DOHH2 (cell line): ENCODE results near the gene CYB5R3.

Experiments
- H3F3A ChIP-seq: fragments of 200-600 bp; sonication (generic), shearing (Covaris generic); 2 replicates; pipeline ENCODE4 v1.6.0; 2016; ENCODE audit warnings: antibody characterized with exemption, mild to moderate bottlenecking; ENCODE audit not compliant: control insufficient read depth, insufficient read depth
- H3K27ac ChIP-seq: fragments of 200-600 bp; sonication (generic); 2 replicates; pipeline ENCODE4 v1.5.1; 2014; ENCODE audit warnings: low read depth, mild to moderate bottlenecking, low read length, moderate library complexity
- H3K27me3 ChIP-seq: fragments of 200-600 bp; sonication (generic); 2 replicates; pipeline ENCODE4 v1.6.1; 2014; ENCODE audit warnings: mild to moderate bottlenecking, low read length, mixed read lengths; ENCODE audit not compliant: control insufficient read depth
- H3K36me3 ChIP-seq: fragments of 200-600 bp; sonication (generic); 2 replicates; pipeline ENCODE4 v1.6.1; 2014; ENCODE audit warnings: mild to moderate bottlenecking, low read length, moderate library complexity, mixed read lengths; ENCODE audit not compliant: control insufficient read depth
- H3K4me1 ChIP-seq: fragments of 200-600 bp; sonication (generic); 2 replicates; pipeline ENCODE4 v1.6.1; 2014; ENCODE audit warnings: mild to moderate bottlenecking, low read length, mixed read lengths; ENCODE audit not compliant: control insufficient read depth
- H3K4me2 ChIP-seq: fragments of 200-600 bp; sonication (generic); 2 replicates; pipeline ENCODE4 v1.6.0; 2014; ENCODE audit warnings: mild to moderate bottlenecking, low read length, moderate library complexity
- H3K4me3 ChIP-seq: fragments of 200-600 bp; sonication (generic); 2 replicates; pipeline ENCODE4 v1.5.1; 2014; ENCODE audit warnings: mild to moderate bottlenecking, low read length, mixed read lengths
- H3K79me2 ChIP-seq: fragments of 200-600 bp; sonication (generic); 2 replicates; pipeline ENCODE4 v1.6.1; 2014; ENCODE audit warnings: mild to moderate bottlenecking, low read length, mixed read lengths; ENCODE audit not compliant: control insufficient read depth
- H3K9me2 ChIP-seq: fragments of 200-600 bp; sonication (generic); replicated peaks from 2 replicates; pipeline ENCODE4 v1.6.1; 2014; ENCODE audit warnings: mild to moderate bottlenecking, low read length, mixed read lengths; ENCODE audit not compliant: control insufficient read depth
- H3K9me3 ChIP-seq: fragments of 200-600 bp; sonication (generic); 2 replicates; pipeline ENCODE4 v1.6.1; 2014; ENCODE audit warnings: antibody characterized with exemption, low read length, mixed read lengths; ENCODE audit not compliant: control insufficient read depth, insufficient read depth
- H4K20me1 ChIP-seq: fragments of 200-600 bp; sonication (generic); 2 replicates; pipeline ENCODE4 v1.6.0; 2014; ENCODE audit warnings: low read depth, mild to moderate bottlenecking, antibody characterized with exemption, low read length, moderate library complexity; ENCODE audit not compliant: control insufficient read depth, insufficient read depth
- EZH2phosphoT487 ChIP-seq: fragments of 200-600 bp; sonication (generic); IDR thresholded peaks from 2 replicates; pipeline ENCODE4 v1.6.1; 2017; ENCODE audit warnings: borderline replicate concordance, mild to moderate bottlenecking, antibody characterized with exemption, low read length, moderate library complexity, mixed read lengths
- TF ChIP-seq, protein P1 (sequence below): fragments of 200-600 bp; sonication (generic); IDR thresholded peaks from one replicate; pipeline ENCODE4 v1.5.1; 2014; ENCODE audit warnings: antibody characterized with exemption, mild to moderate bottlenecking, low read depth, low read length; ENCODE audit not compliant: poor library complexity, severe bottlenecking

Gene CYB5R3

DNA sequence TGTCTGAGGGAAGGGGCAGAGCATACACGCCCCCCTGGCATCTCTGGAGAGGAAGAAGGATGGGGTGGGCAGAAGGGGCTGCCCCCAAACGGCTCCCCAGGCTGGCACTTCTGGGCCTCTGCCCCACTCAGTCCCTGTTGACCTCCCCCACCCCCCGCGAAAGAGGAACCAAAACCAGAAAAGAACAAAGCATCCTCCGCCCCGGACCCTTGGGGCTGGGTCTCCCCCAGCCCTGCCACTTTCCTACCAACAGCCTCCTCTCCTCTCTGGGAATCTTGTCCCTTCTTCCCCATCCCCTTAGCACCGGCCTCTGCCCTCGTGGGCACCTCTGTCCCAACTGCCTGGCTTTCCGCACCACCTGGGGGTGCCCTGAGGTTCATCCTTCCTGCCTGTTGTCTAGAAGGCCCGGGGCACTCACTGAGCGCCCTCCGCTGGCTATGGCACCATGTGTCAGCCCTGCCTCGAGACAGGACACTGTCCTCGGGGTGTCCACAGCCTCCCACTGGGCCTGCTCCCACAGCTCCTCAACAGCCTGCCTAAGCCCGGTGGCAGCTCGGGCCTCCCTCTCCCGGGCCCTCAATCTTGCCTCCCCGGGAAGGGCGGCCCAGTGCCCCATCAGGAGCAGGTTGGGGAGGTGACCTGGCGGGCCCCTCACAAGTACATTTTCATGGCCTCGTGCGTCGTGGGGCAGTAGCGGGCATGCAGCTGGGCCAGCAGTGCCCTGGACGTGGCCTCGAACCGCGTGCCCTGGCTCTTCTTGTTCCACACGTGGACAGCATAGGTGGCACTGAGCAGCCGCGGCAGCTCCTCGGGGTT lies 43.3 kb upstream of the CYB5R3 start:
- H3K9me2 ChIP-seq: no peaks in the 10 kb centered on the region
- H3K4me1 ChIP-seq: peaks cover 35% of the 10 kb centered on the region
- peaks cover 24% of the 10 kb centered on the region for H3K36me3 ChIP-seq
- peak overlapping the region; percentile 11; the same call in 1 of the 2 replicates for H3K27ac ChIP-seq
- peak overlapping the region; percentile 65 for H3K4me2 ChIP-seq
- no peaks in the 10 kb centered on the region for H4K20me1 ChIP-seq
- TF ChIP-seq EZH2phosphoT487: no peak
- TF ChIP-seq, protein P1, sequence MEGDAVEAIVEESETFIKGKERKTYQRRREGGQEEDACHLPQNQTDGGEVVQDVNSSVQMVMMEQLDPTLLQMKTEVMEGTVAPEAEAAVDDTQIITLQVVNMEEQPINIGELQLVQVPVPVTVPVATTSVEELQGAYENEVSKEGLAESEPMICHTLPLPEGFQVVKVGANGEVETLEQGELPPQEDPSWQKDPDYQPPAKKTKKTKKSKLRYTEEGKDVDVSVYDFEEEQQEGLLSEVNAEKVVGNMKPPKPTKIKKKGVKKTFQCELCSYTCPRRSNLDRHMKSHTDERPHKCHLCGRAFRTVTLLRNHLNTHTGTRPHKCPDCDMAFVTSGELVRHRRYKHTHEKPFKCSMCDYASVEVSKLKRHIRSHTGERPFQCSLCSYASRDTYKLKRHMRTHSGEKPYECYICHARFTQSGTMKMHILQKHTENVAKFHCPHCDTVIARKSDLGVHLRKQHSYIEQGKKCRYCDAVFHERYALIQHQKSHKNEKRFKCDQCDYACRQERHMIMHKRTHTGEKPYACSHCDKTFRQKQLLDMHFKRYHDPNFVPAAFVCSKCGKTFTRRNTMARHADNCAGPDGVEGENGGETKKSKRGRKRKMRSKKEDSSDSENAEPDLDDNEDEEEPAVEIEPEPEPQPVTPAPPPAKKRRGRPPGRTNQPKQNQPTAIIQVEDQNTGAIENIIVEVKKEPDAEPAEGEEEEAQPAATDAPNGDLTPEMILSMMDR: peak; percentile 90
- H3K4me3 ChIP-seq: peak overlapping the region; percentile 48
- H3K9me3 ChIP-seq: no peaks in the 10 kb centered on the region
- H3K27me3 ChIP-seq: no peaks in the 10 kb centered on the region
- H3F3A ChIP-seq: no peaks in the 10 kb centered on the region
- peaks cover 15% of the 10 kb centered on the region for H3K79me2 ChIP-seq

- H3K4me2 ChIP-seq: no peak overlapping the region
- H3F3A ChIP-seq: no peaks in the 10 kb centered on the region
- H3K36me3 ChIP-seq: peaks cover 24% of the 10 kb centered on the region
- H3K9me3 ChIP-seq: no peaks in the 10 kb centered on the region
- no peaks in the 10 kb centered on the region for H3K27me3 ChIP-seq
- H3K4me3 ChIP-seq: no peak overlapping the region
- H3K79me2 ChIP-seq: peaks cover 7% of the 10 kb centered on the region
- TF ChIP-seq, protein P1: no peak
- no peak for TF ChIP-seq EZH2phosphoT487
- H3K27ac ChIP-seq: no peak overlapping the region
- no peaks in the 10 kb centered on the region for H4K20me1 ChIP-seq
- peaks cover 29% of the 10 kb centered on the region for H3K4me1 ChIP-seq
- H3K9me2 ChIP-seq: no peaks in the 10 kb centered on the region
Measured at GRCh38 chr22:42691440-42691839, 42.2 kb upstream of the CYB5R3 start.

DNA sequence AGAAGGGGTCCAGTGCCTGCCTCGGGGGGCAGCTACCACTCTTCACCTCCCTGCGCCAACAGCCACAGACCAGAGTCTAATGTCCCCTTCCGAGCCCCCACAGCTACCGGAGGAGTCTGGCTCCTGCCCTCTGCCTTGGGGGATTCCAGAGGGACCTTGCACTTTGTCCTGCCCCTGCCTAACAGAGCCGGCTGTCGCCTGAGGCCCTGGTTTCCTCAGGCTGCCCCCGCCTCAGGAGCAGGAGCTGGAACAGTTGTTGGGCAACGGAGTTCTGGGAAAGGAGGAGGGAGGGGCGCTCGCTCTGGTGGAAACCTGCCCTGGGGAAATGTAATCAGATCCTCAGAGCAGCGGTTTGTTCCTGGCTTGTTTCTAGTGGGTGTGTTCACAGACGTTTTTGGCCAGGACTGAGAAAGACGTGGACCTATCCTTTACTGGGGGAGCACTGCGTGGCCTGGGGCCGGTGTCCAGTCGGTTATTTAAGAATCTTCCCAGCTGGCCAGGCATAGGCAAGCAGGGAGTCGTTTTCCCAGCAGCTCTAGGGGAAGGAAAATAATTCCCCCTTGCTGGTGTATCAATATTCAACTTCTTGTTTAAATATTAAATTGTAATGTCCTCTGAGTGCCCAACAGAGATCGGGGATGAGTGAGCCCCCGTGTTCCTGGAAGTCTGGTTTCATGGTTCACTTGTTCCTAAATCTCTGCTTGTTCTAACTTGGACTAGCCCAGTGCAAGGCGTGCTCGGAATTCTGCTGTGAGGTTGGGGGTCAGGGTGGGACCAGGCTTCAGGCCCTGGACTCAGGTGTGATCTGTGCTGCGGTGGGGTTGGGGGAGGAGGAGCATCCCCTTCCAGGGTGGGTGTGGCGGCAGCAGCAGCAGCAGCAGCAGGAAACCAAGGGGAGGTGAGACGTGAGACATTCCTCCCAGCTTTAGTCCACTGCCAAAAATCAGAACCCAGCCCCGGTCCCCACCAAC lies 39.3 kb upstream of the CYB5R3 start:
- no peaks in the 10 kb centered on the region for H3F3A ChIP-seq
- no peaks in the 10 kb centered on the region for H4K20me1 ChIP-seq
- peaks cover 11% of the 10 kb centered on the region; the same call in 1 of the 2 replicates for H3K36me3 ChIP-seq
- TF ChIP-seq, protein P1: no peak
- TF ChIP-seq EZH2phosphoT487: no peak
- H3K4me3 ChIP-seq: no peak overlapping the region
- peaks cover 2% of the 10 kb centered on the region; the same call in 1 of the 2 replicates for H3K79me2 ChIP-seq
- no peak overlapping the region for H3K27ac ChIP-seq
- no peaks in the 10 kb centered on the region for H3K27me3 ChIP-seq
- H3K4me1 ChIP-seq: peaks cover 29% of the 10 kb centered on the region
- H3K4me2 ChIP-seq: no peak overlapping the region
- no peaks in the 10 kb centered on the region for H3K9me2 ChIP-seq
- H3K9me3 ChIP-seq: no peaks in the 10 kb centered on the region
